Measurements from ENCODE around the gene SECTM1. TPM values are rescaled to one million over a fixed set of nuclear protein-coding genes. Genes with fewer than 3 reads are reported as not detected.

SECTM1 gene
- total RNA-seq, 5 donors from 2014 or later (not counting 1 experiment from before 2014, with no cell fraction given) = 1.3 to 5.1 (median 4.4) TPM

- Mint-ChIP-seq H3K4me3 (peak overlapping the region in 2 of 3 donors; percentile 37 to 91), H3K36me3 (no peaks in the 10 kb centered on the region), H3K27ac (peak overlapping the region; percentile 86 to 89), H3K27me3 (no peaks in the 10 kb centered on the region), H3K4me1 (peaks cover 70 to 73% (median 72%) of the 10 kb centered on the region in 3 donors), H3K9me3 (no peaks in the 10 kb centered on the region)
- H3K4me1 ChIP-seq (ENCODE audit: control insufficient read depth in 1 of 2, extremely low read depth in 1 of 2, insufficient read depth in 2 of 2, low read length in 2 of 2) = peaks cover 44 to 76% of the 10 kb centered on the region in 2 experiments
- ChIA-PET CTCF (no interaction called here), POLR2A (interaction anchor here in 1 of 2 donors (0.6 kb wide), 1 partner anchor 40 kb away, joined by 4 read pairs; no protein-coding TSS in a partner anchor)
- DNase-seq (no peak), ATAC-seq (replicated peaks in 1 of 4) (no peak)
- peak overlapping the region in 1 of 2 donors; percentile 62 for H3K4me3 ChIP-seq (ENCODE audit: control insufficient read depth in 1 of 2, extremely low read depth in 1 of 2, low read length in 1 of 2)
- 86% methylated on average over 10 of the region's 26 CpGs for WGBS (ENCODE audit: insufficient coverage)
- H3K27me3 ChIP-seq (replicated peaks in 1 of 2; ENCODE audit: control insufficient read depth in 2 of 2, extremely low read depth in 1 of 2, insufficient read depth in 2 of 2, low read length in 1 of 2) = no peaks in the 10 kb centered on the region
- H3K9me3 ChIP-seq = no peaks in the 10 kb centered on the region
- H3K27ac ChIP-seq (ENCODE audit: low read length) = peak overlapping the region; percentile 56
- H3K36me3 ChIP-seq (ENCODE audit: control insufficient read depth in 2 of 2, extremely low read depth in 1 of 2, insufficient read depth in 1 of 2, low read length in 1 of 2) = no peaks in the 10 kb centered on the region
Measured at GRCh38 chr17:82303944-82304808, 29.4 kb downstream of the SECTM1 start.

- ChIA-PET POLR2A (interaction anchor here (0.6 to 1.1 kb wide), 2 partner anchors 14 to 39 kb away, joined by 3 to 4 read pairs; partner anchors contain the start of gene CD7 (in 1 of the 2)), CTCF (interaction anchor here (0.5 to 1.2 kb wide), 2 partner anchors 14 to 30 kb away, joined by 3 to 4 read pairs; partner anchors contain the start of genes CD7 (in 1 of the 2) and CSNK1D (in 1 of the 2))
- H3K4me3 ChIP-seq (ENCODE audit: control insufficient read depth in 1 of 2, extremely low read depth in 1 of 2, low read length in 1 of 2) = peak overlapping the region; percentile 51 to 62
- Mint-ChIP-seq H3K36me3 (no peaks in the 10 kb centered on the region), H3K9me3 (no peaks in the 10 kb centered on the region), H3K4me1 (peaks cover 79 to 82% (median 81%) of the 10 kb centered on the region in 3 donors), H3K27ac (peak overlapping the region; percentile 87 to 89), H3K27me3 (no peaks in the 10 kb centered on the region), H3K4me3 (peak overlapping the region; percentile 74 to 91 (median 77))
- peak; percentile 40 to 70 (median 66) for ATAC-seq (replicated peaks in 1 of 4)
- H3K4me1 ChIP-seq (ENCODE audit: control insufficient read depth in 1 of 2, extremely low read depth in 1 of 2, insufficient read depth in 2 of 2, low read length in 2 of 2) = peaks cover 52 to 86% of the 10 kb centered on the region in 2 experiments
- peak in 14 of 35 experiments; percentile 28 to 74 (median 43) for DNase-seq
- H3K36me3 ChIP-seq (ENCODE audit: control insufficient read depth in 2 of 2, extremely low read depth in 1 of 2, insufficient read depth in 1 of 2, low read length in 1 of 2) = no peaks in the 10 kb centered on the region
- H3K9me3 ChIP-seq = no peaks in the 10 kb centered on the region
- 12% methylated on average over 23 of the region's 35 CpGs for WGBS (ENCODE audit: insufficient coverage)
- H3K27me3 ChIP-seq (replicated peaks in 1 of 2; ENCODE audit: control insufficient read depth in 2 of 2, extremely low read depth in 1 of 2, insufficient read depth in 2 of 2, low read length in 1 of 2) = no peaks in the 10 kb centered on the region
- peak overlapping the region; percentile 56 for H3K27ac ChIP-seq (ENCODE audit: low read length)
Measured at GRCh38 chr17:82302991-82303943, 30.3 kb downstream of the SECTM1 start.

DNA sequence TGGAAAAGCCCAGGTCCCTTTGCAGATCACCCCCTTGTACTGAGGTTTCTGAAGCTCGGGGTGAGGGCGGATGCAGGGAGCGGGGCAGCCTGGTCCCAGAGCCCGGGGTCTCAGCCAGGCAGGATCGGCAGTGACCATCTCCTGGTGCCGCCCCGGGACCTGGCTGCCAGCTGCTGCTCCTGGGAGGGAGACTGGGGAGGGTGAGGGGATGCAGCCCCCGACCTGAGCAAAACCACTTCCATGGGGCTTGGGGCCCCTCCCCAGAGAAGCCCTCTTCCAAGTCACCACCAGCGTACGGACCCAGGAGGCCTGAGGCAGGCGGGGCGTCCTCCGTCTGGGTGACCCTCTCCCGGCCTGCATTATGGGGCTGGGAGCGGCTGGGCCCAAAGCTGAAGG is 31.0 kb downstream of the SECTM1 start:
- DNase-seq (no peak), ATAC-seq (replicated peaks in 1 of 4) (no peak)
- 23% methylated on average over 8 of the region's 15 CpGs for WGBS (ENCODE audit: insufficient coverage)
- Histone ChIP-seq H3K36me3 (ENCODE audit: control insufficient read depth in 2 of 2, extremely low read depth in 1 of 2, insufficient read depth in 1 of 2, low read length in 1 of 2) (no peaks in the 10 kb centered on the region), H3K27ac (ENCODE audit: low read length) (peak overlapping the region; percentile 56), H3K27me3 (replicated peaks in 1 of 2; ENCODE audit: control insufficient read depth in 2 of 2, extremely low read depth in 1 of 2, insufficient read depth in 2 of 2, low read length in 1 of 2) (no peaks in the 10 kb centered on the region), H3K4me3 (ENCODE audit: control insufficient read depth in 1 of 2, extremely low read depth in 1 of 2, low read length in 1 of 2) (peak overlapping the region; percentile 51 to 62), H3K4me1 (ENCODE audit: control insufficient read depth in 1 of 2, extremely low read depth in 1 of 2, insufficient read depth in 2 of 2, low read length in 2 of 2) (peaks cover 52 to 93% of the 10 kb centered on the region in 2 experiments), H3K9me3 (no peaks in the 10 kb centered on the region)
- ChIA-PET CTCF (interaction anchor here in 1 of 2 donors (1.2 kb wide), 1 partner anchor 15 kb away, joined by 3 read pairs; the partner anchor contains the start of gene CD7), POLR2A (interaction anchor here in 1 of 2 donors (1.1 kb wide), 1 partner anchor 15 kb away, joined by 3 read pairs; the partner anchor contains the start of gene CD7)
- Mint-ChIP-seq H3K36me3 (no peaks in the 10 kb centered on the region), H3K27me3 (no peaks in the 10 kb centered on the region), H3K27ac (peak overlapping the region; percentile 87 to 88), H3K4me3 (peak overlapping the region; percentile 74 to 91 (median 77)), H3K9me3 (no peaks in the 10 kb centered on the region), H3K4me1 (peaks cover 84 to 86% (median 86%) of the 10 kb centered on the region in 3 donors)

GRCh38 chr17:82301916-82302567 is 31.5 kb downstream of the SECTM1 start:
- Mint-ChIP-seq H3K27me3 (no peaks in the 10 kb centered on the region), H3K27ac (peak overlapping the region; percentile 88 to 100), H3K4me3 (peak overlapping the region; percentile 74 to 91 (median 77)), H3K4me1 (peaks cover 89 to 91% (median 90%) of the 10 kb centered on the region in 3 donors), H3K36me3 (no peaks in the 10 kb centered on the region), H3K9me3 (no peaks in the 10 kb centered on the region)
- peak in 16 of 35 experiments; percentile 31 to 69 (median 49) for DNase-seq
- POLR2A ChIA-PET = interaction anchor here in 1 of 2 donors (1.1 kb wide), 1 partner anchor 15 kb away, joined by 3 read pairs; the partner anchor contains the start of gene CD7
- WGBS (ENCODE audit: insufficient coverage) = 6% methylated on average over 17 of the region's 23 CpGs
- no peaks in the 10 kb centered on the region for H3K36me3 ChIP-seq (ENCODE audit: control insufficient read depth in 2 of 2, extremely low read depth in 1 of 2, insufficient read depth in 1 of 2, low read length in 1 of 2)
- peak overlapping the region; percentile 56 for H3K27ac ChIP-seq (ENCODE audit: low read length)
- peaks cover 58 to 97% of the 10 kb centered on the region in 2 experiments for H3K4me1 ChIP-seq (ENCODE audit: control insufficient read depth in 1 of 2, extremely low read depth in 1 of 2, insufficient read depth in 2 of 2, low read length in 2 of 2)
- H3K9me3 ChIP-seq = no peaks in the 10 kb centered on the region
- CTCF ChIA-PET = interaction anchor here (0.7 to 1.2 kb wide), 3 partner anchors 15 to 19 kb away, joined by 3 to 4 read pairs (median 3); partner anchors contain the start of gene CD7 (in 2 of the 2)
- H3K4me3 ChIP-seq (ENCODE audit: control insufficient read depth in 1 of 2, extremely low read depth in 1 of 2, low read length in 1 of 2) = peak overlapping the region; percentile 51 to 62
- H3K27me3 ChIP-seq (replicated peaks in 1 of 2; ENCODE audit: control insufficient read depth in 2 of 2, extremely low read depth in 1 of 2, insufficient read depth in 2 of 2, low read length in 1 of 2) = no peaks in the 10 kb centered on the region
- peak in 1 of 4 experiments; percentile 16 for ATAC-seq (replicated peaks in 1 of 4)

DNA sequence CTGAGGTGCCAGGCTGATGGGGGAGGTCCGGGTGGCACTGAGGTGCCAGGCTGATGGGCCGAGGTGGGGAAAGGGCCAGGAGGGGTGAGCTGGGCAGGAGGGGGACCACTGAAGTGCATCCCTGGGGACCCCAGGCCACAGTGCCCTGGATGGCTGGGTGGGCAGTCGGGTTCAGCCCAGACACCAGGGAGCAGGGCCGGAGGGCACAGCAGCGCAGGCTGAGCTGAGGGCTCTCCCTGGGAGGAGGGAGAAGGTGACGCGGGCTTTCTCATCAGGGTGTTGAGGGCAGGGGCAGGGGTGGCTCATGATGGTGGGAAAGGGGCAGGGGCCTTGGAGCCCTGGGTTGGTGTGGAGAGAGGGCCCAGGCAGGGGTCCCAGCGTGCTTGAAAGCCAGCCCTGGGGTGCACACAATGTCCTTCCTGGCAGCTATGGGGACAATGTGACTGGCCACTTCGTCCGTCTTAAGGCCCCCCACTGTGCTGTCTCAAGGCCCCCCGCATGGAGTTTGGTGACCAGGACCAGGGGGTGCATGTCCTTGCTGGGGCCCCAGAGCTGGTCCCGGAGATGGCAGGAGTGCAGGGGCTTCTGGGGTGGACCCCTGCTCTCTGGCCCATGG is 32.2 kb downstream of the SECTM1 start:
- POLR2A ChIA-PET = interaction anchor here in 1 of 2 donors (0.6 kb wide), 1 partner anchor 47 kb away, joined by 4 read pairs; no protein-coding TSS in a partner anchor
- Mint-ChIP-seq H3K27me3 (no peaks in the 10 kb centered on the region), H3K4me1 (peaks cover 89 to 91% (median 91%) of the 10 kb centered on the region in 3 donors), H3K4me3 (peak overlapping the region in 1 of 3 donors; percentile 91), H3K27ac (peak overlapping the region; percentile 100), H3K36me3 (no peaks in the 10 kb centered on the region), H3K9me3 (no peaks in the 10 kb centered on the region)
- H3K27me3 ChIP-seq (replicated peaks in 1 of 2; ENCODE audit: control insufficient read depth in 2 of 2, extremely low read depth in 1 of 2, insufficient read depth in 2 of 2, low read length in 1 of 2) = no peaks in the 10 kb centered on the region
- CTCF ChIA-PET = interaction anchor here (0.6 to 1.9 kb wide), 5 partner anchors 9 to 20 kb away, joined by 3 to 6 read pairs (median 3); partner anchors contain the start of gene CD7 (in 2 of the 2)
- no peaks in the 10 kb centered on the region for H3K36me3 ChIP-seq (ENCODE audit: control insufficient read depth in 2 of 2, extremely low read depth in 1 of 2, insufficient read depth in 1 of 2, low read length in 1 of 2)
- ATAC-seq (replicated peaks in 1 of 4) (no peak), DNase-seq (no peak)
- peak overlapping the region in 1 of 2 donors; percentile 51 for H3K4me3 ChIP-seq (ENCODE audit: control insufficient read depth in 1 of 2, extremely low read depth in 1 of 2, low read length in 1 of 2)
- WGBS (ENCODE audit: insufficient coverage) = 83% methylated on average over 11 of the region's 12 CpGs
- peaks cover 60 to 100% of the 10 kb centered on the region in 2 experiments for H3K4me1 ChIP-seq (ENCODE audit: control insufficient read depth in 1 of 2, extremely low read depth in 1 of 2, insufficient read depth in 2 of 2, low read length in 2 of 2)
- peak overlapping the region; percentile 56 for H3K27ac ChIP-seq (ENCODE audit: low read length)
- H3K9me3 ChIP-seq = no peaks in the 10 kb centered on the region

Measured in T-cell (primary cell).